Fibroblast of villous mesenchyme (primary cell): ENCODE results near the gene SLC27A4. TPM values are rescaled to one million over a fixed set of nuclear protein-coding genes. Genes with fewer than 3 reads are reported as not detected.
A peak's percentile ranks its signal among the peaks of the same experiment; 100 is the strongest.

Experiments
- DNase-seq: peaks from one replicate; pipeline ENCODE4 v3.0.0-alpha.2; 2010; ENCODE audit warnings: low read depth
- H3K4me3 ChIP-seq: 2 replicates; pipeline ENCODE4 v1.5.1; 2011; ENCODE audit warnings: low read depth, mild to moderate bottlenecking, low read length
- CTCF ChIP-seq: IDR thresholded peaks from 2 replicates; pipeline ENCODE4 v1.5.1; 2012; ENCODE audit warnings: low read depth, mild to moderate bottlenecking, low read length; ENCODE audit not compliant: insufficient read depth
- total RNA-seq: library from RNA; depleted of rRNA; stranded (reverse); fragments of >200 nt; gene quantifications from 2 replicates; pipeline ENCODE4 v1.2.3, GENCODE V29; 2012

SLC27A4 gene
- total RNA-seq, 1 donor, result 22.9 TPM

DNA sequence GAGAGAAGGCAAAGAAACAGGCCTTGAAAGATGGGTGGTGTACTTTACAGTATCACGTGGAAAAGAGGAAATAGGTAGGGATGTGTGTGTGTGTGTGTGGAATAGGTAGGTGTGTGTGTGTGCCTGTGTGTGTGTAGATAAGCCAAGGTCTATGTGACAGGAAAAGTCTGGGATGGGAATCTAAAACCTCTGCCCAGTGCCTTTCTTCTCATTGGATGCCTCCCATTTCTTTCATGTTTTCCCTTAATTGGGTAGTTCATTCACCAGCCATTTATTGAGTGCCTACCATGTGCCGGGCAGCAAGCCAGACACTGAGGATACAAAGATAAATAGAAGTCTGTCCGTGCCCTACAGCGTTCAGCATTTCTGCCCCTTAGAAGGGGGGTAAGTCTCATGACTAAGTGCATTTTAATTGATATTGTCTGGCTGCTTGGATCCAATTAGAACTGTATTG lies 31.9 kb downstream of the SLC27A4 start:
- no peak for DNase-seq
- peak overlapping the region; percentile 99 for H3K4me3 ChIP-seq
- no peak for TF ChIP-seq CTCF

DNA sequence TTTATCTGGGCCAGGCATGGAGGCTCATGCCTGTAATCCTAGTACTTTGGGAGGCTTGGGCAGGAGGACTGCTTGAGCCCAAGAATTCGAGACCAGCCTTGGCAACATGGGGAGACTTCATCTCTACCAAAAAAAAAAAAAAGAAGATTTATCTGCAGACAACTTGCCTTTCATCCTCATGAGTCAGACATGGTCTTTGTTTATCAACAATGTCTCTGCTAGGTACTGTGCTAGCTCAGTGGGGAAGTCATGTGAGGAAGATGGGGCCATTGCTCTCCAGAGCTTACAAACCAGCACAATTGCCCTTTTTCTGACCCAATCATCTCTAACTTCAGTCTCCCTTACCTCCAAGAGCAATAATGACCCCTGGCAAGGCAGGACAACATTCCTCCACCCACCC lies 32.5 kb downstream of the SLC27A4 start:
- H3K4me3 ChIP-seq, result no peak overlapping the region
- peak; percentile 67 for DNase-seq
- TF ChIP-seq CTCF, result no peak

DNA sequence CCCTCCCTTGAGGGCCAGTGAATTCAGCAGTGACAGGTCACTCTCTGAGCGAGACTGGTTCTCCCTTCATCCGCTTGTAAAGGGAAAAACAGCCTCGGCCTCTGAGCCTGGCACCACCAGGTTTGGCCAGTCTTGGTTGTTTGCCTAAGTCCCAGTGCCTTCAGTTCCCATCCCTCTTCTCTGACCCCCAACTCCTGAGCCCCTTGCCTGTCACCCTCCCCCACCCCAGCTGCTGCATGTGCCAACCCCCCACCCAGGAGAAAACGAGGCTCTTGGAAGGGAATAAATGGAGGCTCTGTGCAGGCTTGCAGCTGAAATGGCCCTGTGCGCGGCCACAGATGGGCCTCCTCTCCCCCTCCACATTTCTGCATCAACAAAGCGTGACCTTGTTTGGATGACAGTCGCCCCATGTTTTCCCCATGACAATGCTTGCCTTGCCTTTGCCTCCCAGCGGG lies 33.9 kb downstream of the SLC27A4 start:
- DNase-seq, result no peak
- TF ChIP-seq CTCF, result no peak
- no peak overlapping the region for H3K4me3 ChIP-seq

- no peak for DNase-seq
- TF ChIP-seq CTCF, result no peak
- H3K4me3 ChIP-seq, result no peak overlapping the region
These were observed 35.5 kb downstream of the SLC27A4 start for GRCh38 chr9:128375865-128376264.

DNA sequence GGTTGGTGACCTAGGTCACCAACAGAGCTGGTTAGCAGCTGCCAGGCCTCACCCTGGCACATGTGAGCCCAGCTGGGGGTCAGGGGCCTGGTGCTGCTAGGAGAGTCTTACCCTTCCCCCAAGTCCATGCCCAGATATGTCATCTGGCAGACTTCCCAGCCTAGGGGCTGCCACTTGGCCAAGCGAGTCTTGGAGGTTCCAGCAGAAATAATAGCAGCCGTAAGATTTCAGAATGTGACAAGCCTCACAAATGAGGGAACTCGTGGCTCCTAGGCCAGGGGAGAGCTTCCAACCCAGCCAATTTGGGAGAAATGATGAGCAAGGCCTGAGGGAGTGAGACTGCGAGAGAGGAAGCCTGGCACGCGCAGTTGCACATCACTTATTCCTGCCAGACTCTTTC lies 41.9 kb downstream of the SLC27A4 start:
- H3K4me3 ChIP-seq, result no peak overlapping the region
- no peak for TF ChIP-seq CTCF
- DNase-seq, result no peak

- no peak overlapping the region for H3K4me3 ChIP-seq
- no peak for DNase-seq
- TF ChIP-seq CTCF, result no peak
These were observed 42.9 kb downstream of the SLC27A4 start for GRCh38 chr9:128383007-128383753.

GRCh38 chr9:128383791-128384190 lies 43.5 kb downstream of the SLC27A4 start:
- no peak overlapping the region for H3K4me3 ChIP-seq
- DNase-seq, result no peak
- TF ChIP-seq CTCF, result no peak
